Measurements from ENCODE around the gene TMEM150C.

Gene TMEM150C

DNA sequence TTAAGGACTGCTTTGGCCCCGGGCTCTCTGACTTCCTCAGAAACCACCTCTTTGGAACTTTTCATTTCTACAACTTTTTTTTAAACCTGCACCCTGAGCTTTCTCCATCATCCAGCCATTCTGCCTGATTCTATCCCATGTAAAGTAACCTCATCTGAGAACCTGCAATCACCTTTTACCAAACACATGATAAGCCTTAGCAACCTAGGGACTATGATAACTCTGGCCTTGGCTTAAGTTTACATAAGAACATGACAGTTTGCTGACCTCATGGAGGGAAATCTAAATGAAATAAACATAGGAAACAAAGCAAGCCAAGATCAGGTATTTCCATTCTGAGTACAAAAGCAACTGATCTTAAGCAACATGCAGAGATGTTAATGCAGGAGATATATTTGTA lies 15.7 kb upstream of the TMEM150C start:
- no peak for DNase-seq (ENCODE audit: low read depth)
- no peak for TF ChIP-seq CTCF (conservative IDR thresholded peaks at IDR 0.05; ENCODE audit: control insufficient read depth, insufficient read depth, low read depth, low read length)
- H3K4me3 ChIP-seq (ENCODE audit: control insufficient read depth, low read depth, low read length), result no peak overlapping the region

- no peak for TF ChIP-seq CTCF (conservative IDR thresholded peaks at IDR 0.05; ENCODE audit: control insufficient read depth, insufficient read depth, low read depth, low read length)
- H3K4me3 ChIP-seq (ENCODE audit: control insufficient read depth, low read depth, low read length), result no peak overlapping the region
- no peak for DNase-seq (ENCODE audit: low read depth)
Measured at GRCh38 chr4:82569727-82570126, 7.9 kb upstream of the TMEM150C start.

DNA sequence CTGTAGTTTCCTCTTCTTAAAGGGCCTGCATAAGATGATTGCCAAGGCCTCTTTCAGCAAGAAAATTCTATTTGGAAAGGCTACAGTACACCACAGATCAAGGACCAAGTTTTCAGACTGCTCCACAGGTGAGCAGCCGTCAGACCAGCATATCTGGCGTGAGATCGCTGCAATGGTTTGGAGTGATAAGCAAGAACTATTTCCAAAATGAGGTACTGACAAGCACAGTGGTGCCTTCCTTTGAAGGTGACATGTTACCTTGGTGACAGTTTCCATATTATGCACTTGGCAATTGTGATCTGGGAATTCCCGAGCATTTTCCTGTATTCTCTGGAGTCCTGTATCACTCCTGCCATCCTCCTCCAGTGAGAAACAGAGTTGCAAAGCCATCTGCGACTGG lies 7.3 kb upstream of the TMEM150C start:
- DNase-seq (ENCODE audit: low read depth), result no peak
- TF ChIP-seq CTCF (conservative IDR thresholded peaks at IDR 0.05; ENCODE audit: control insufficient read depth, insufficient read depth, low read depth, low read length), result no peak
- H3K4me3 ChIP-seq (ENCODE audit: control insufficient read depth, low read depth, low read length), result no peak overlapping the region

DNA sequence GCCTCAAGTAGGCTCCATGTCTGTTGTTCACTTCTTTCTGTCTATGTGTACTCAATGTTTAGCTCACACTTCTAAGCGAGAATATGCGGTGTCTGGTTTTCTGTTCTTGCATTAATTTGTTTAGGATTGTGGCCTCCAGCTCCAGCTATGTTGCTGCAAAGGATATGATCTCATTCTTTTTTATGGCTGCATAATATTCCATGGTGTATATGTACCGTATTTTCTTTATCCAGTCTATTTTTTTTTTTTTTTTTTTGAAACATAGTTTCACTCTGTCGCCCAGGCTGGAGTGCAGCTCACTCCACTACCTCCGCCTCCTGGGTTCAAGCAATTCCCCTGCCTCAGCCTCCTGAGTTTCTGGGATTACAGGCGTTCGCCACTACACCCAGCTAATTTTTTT lies 5.7 kb upstream of the TMEM150C start:
- H3K4me3 ChIP-seq (ENCODE audit: control insufficient read depth, low read depth, low read length), result no peak overlapping the region
- DNase-seq (ENCODE audit: low read depth), result no peak
- TF ChIP-seq CTCF (conservative IDR thresholded peaks at IDR 0.05; ENCODE audit: control insufficient read depth, insufficient read depth, low read depth, low read length), result no peak

- no peak overlapping the region for H3K4me3 ChIP-seq (ENCODE audit: control insufficient read depth, low read depth, low read length)
- DNase-seq (ENCODE audit: low read depth), result no peak
- no peak for TF ChIP-seq CTCF (conservative IDR thresholded peaks at IDR 0.05; ENCODE audit: control insufficient read depth, insufficient read depth, low read depth, low read length)
Measured at GRCh38 chr4:82562564-82562854, 721 bp upstream of the TMEM150C start.

DNA sequence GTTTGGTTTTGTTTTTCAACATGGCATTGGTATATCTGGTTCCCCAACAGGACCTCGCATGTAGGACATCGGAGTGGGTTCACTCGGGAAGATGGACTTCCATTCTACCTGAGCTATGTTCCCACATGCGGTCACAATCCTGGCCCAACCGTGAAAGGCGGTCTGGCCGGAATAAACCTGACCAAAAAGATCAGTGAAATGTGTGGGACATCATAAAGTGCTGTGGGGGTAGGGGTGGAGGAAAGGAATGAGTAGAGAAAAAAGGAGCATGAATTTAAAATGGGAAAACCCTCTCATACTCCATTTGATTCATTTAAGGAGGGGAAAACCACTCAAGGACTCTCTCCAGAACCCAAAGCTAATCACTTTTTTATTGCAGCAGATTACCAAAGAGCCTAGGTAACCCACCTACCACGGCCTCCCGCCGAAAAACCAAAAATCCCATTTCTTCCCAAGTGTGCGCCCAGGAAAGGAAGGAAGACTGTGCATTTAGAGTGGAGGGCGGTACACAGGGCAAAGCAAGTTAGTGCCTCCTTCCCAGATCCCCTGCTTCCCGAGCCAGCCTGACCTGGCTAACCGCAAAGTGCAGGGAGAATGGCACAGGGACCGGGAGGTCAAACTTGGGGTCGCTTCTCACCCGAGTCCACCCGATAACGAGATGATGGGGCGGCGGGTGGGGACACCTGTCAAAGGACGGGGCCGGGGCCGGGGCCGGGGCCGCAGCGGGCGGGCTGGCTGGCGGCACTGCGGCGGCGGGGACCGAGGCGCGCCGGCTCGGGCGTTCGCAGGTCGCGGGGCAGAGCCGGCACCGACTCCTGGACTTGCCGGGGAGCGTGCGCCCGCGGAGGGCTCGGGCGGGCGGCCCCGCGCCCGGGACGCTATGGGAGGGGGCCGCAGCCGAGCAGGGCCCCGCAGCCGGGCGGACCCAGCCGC lies 669 bp downstream of the TMEM150C start:
- DNase-seq (ENCODE audit: low read depth), result no peak
- no peak for TF ChIP-seq CTCF (conservative IDR thresholded peaks at IDR 0.05; ENCODE audit: control insufficient read depth, insufficient read depth, low read depth, low read length)
- H3K4me3 ChIP-seq (ENCODE audit: control insufficient read depth, low read depth, low read length), result peak overlapping the region; percentile 4
